ENCODE results near the gene CCDC138.
"Not testable (repeated sequence)": the region's sequence is repeated elsewhere in the genome, so short reads cannot be mapped to it uniquely, and the experiment has no call there.

Gene CCDC138, protein sequence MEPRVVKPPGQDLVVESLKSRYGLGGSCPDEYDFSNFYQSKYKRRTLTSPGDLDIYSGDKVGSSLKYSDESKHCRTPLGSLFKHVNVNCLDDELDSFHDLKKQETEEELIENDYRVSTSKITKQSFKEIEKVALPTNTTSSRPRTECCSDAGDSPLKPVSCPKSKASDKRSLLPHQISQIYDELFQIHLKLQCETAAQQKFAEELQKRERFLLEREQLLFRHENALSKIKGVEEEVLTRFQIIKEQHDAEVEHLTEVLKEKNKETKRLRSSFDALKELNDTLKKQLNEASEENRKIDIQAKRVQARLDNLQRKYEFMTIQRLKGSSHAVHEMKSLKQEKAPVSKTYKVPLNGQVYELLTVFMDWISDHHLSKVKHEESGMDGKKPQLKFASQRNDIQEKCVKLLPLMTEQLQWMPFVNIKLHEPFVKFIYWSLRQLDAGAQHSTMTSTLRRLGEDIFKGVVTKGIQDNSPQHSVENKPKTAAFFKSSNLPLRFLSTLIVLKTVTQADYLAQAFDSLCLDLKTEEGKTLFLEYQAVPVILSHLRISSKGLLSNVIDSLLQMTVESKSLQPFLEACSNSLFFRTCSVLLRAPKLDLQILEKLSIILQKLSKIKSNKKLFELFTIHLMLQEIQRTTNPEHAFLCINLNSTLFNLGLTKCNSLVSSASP

DNA sequence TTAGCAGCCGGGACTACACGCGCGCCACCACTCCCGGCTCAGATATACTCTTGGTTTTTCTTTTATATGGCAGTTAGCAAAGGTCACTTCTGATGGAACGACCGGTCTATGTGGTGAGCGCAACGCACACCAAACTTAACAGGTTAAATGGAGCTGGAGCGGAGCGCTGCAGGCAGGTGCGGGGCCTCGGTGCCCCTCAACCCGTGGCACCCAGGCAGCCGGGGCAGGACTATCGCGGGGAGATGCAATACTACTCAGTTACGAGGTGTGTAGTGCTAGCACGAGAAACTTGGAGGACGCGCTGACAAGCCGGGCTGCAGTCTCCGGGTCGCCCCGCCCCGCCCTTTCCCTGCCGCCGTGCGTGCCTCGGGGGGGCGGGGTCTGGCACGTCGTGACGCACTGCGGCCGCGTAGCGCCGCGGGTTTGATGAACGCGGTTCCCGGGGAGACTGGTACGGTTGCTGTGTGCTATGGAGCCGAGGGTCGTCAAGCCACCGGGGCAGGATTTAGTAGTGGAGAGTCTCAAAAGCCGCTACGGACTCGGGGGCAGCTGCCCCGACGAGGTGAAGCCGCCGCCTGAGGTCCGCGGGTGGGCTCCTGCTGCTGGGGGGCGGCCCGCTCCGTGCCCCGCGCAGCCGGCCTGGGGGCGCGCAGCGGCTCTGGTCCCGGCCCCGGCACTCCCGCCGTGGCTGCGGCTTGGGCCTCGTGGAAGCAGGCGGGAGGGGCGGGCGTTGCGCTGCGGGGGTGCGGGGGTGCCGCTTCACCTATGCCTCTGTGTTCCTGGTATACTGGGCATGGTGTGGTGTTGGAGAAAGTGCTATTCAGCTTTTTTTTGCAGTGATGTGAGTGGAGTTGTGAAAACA is at the start of gene CCDC138:
Gene CCDC138 (plus strand): TSS at position 418 of the 862 bp plus-strand sequence. CDS start 52 bp downstream, at position 470.
- peaks cover 8% of the 10 kb centered on the region for H3K36me3 ChIP-seq (ENCODE audit: insufficient read depth, low read length)
- no peaks in the 10 kb centered on the region for H3K9me3 ChIP-seq (ENCODE audit: control insufficient read depth, insufficient read depth, low read length)
- no peaks in the 10 kb centered on the region for H3K4me1 ChIP-seq (ENCODE audit: insufficient read depth, low read length)
- H3K9ac ChIP-seq (ENCODE audit: low read depth, low read length), result peak within 1 kb of the TSS; percentile 88

DNA sequence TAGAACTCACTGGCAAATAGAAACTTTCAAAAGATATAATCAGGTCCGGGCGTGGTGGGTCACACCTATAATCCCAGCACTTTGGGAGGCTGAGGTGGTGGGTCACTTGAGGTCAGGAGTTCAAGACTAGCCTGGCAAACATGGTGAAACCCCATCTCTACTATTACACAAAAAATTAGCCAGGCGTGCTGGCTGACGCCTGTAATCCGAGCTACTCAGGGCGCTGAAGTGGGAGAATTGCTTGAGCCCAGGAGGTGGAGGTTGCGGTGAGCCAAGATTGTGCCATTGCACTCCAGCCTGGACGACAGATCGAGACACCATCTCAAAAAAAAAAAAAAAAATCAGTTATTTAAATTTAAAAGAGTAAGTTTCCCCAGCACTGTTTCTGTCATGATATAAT is 28.6 kb upstream of the CCDC138 start:
- not testable (repeated sequence) for H3K9me3 ChIP-seq (ENCODE audit: control insufficient read depth, insufficient read depth, low read length); H3K4me1 ChIP-seq (ENCODE audit: insufficient read depth, low read length); H3K9ac ChIP-seq (ENCODE audit: low read depth, low read length); H3K36me3 ChIP-seq (ENCODE audit: insufficient read depth, low read length)

DNA sequence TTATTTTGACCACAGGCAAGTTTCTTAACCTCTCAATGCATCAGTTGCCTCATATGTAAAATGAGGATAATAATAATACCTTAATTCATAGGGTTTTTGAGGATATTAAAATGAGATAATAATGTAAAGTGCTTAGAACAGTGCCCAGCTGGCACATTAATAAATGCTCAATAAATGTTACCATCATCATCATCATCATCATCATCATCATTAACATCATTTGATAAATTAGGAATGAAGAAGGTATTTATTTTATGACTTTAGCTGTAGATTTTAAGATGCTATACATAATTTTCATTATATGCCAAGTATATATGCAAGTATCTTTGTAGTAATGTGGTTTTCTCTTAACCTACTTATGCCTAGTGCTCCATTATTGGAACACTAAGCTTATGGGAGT is 24.0 kb upstream of the CCDC138 start:
- H3K4me1 ChIP-seq (ENCODE audit: insufficient read depth, low read length); H3K9me3 ChIP-seq (ENCODE audit: control insufficient read depth, insufficient read depth, low read length); H3K9ac ChIP-seq (ENCODE audit: low read depth, low read length): not testable (repeated sequence)
- peaks cover 19% of the 10 kb centered on the region for H3K36me3 ChIP-seq (ENCODE audit: insufficient read depth, low read length)

DNA sequence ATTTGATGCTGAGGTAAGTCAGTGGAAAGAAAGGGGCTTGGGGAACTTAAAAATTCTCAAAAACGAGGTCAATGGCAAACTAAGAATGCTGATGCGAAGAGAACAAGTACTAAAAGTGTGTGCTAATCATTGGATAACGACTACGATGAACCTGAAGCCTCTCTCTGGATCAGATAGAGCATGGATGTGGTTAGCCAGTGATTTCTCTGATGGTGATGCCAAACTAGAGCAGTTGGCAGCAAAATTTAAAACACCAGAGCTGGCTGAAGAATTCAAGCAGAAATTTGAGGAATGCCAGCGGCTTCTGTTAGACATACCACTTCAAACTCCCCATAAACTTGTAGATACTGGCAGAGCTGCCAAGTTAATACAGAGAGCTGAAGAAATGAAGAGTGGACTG is 19.9 kb upstream of the CCDC138 start:
- not testable (repeated sequence) for H3K9me3 ChIP-seq (ENCODE audit: control insufficient read depth, insufficient read depth, low read length); H3K4me1 ChIP-seq (ENCODE audit: insufficient read depth, low read length); H3K9ac ChIP-seq (ENCODE audit: low read depth, low read length)
- peaks cover 22% of the 10 kb centered on the region for H3K36me3 ChIP-seq (ENCODE audit: insufficient read depth, low read length)

DNA sequence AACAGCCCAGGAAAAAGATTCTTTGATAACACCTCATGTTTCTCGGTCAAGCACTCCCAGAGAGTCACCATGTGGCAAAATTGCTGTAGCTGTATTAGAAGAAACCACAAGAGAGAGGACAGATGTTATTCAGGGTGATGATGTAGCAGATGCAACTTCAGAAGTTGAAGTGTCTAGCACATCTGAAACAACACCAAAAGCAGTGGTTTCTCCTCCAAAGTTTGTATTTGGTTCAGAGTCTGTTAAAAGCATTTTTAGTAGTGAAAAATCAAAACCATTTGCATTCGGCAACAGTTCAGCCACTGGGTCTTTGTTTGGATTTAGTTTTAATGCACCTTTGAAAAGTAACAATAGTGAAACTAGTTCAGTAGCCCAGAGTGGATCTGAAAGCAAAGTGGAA is 18.7 kb upstream of the CCDC138 start:
- H3K9me3 ChIP-seq (ENCODE audit: control insufficient read depth, insufficient read depth, low read length); H3K9ac ChIP-seq (ENCODE audit: low read depth, low read length); H3K4me1 ChIP-seq (ENCODE audit: insufficient read depth, low read length): not testable (repeated sequence)
- peaks cover 27% of the 10 kb centered on the region for H3K36me3 ChIP-seq (ENCODE audit: insufficient read depth, low read length)

DNA sequence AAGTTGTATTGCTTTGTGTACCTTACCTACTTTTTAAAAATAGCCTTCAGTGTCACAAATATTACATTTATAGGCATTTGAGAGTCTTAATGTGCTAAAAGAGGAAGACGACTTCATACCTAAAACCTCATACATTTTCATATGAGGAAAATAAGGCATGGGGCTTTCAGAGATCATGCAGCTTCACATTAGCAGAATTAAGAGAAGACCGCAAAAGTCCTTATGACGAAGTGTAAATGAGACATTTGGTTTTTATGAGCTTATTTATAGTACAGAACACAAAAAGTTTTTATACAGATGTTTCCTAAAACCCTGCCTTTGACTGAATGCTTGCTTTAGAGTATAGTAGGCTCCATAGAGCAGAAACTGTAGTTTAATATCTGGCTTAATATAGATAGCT is 10.1 kb upstream of the CCDC138 start:
- Histone ChIP-seq H3K9ac (ENCODE audit: low read depth, low read length) (no peak overlapping the region), H3K36me3 (ENCODE audit: insufficient read depth, low read length) (peaks cover 7% of the 10 kb centered on the region), H3K4me1 (ENCODE audit: insufficient read depth, low read length) (no peaks in the 10 kb centered on the region), H3K9me3 (ENCODE audit: control insufficient read depth, insufficient read depth, low read length) (no peaks in the 10 kb centered on the region)

DNA sequence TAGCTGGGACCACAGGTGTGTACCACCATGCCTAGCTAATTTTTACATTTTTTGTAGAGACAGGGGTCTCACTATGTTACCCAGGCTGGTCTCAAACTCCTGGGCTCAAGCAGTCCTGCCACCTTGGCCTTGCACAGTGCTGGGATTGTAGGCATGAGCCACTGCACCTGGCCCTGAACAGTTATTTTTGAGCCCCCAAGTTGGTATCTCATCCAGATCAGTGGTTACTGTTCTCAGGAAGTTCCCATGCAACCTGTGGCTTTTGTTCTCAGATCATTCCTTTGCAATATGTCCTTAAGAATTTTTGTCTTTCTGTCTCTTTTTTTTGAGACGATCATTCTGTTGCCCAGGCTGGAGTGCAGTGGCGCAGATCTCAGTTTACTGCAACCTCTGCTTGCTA is 7.7 kb upstream of the CCDC138 start:
- peaks cover 8% of the 10 kb centered on the region for H3K36me3 ChIP-seq (ENCODE audit: insufficient read depth, low read length)
- no peaks in the 10 kb centered on the region for H3K4me1 ChIP-seq (ENCODE audit: insufficient read depth, low read length)
- no peak overlapping the region for H3K9ac ChIP-seq (ENCODE audit: low read depth, low read length)

DNA sequence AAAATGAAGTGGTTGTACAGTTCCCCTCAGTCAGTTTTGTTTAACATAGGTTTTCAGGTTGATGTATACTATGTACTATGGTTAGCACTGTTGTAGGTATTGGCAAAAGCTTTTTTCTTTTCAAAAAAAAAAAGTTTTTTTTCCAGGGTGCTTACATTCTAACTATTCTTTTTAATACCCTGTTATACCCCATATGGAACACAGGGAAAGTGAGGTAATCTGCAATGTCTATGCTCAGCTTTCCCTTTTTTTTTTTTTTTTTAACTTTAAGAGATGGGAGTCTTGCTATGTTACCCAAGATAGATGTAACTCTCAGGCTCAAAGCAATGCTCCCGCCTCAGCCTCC is 590 bp upstream of the CCDC138 start:
- Histone ChIP-seq H3K4me1 (ENCODE audit: insufficient read depth, low read length) (no peaks in the 10 kb centered on the region), H3K36me3 (ENCODE audit: insufficient read depth, low read length) (peaks cover 8% of the 10 kb centered on the region), H3K9me3 (ENCODE audit: control insufficient read depth, insufficient read depth, low read length) (no peaks in the 10 kb centered on the region), H3K9ac (ENCODE audit: low read depth, low read length) (peak overlapping the region; percentile 88; the same call in 1 of the 2 replicates)

More for the DNA sequence above, 7.7 kb upstream of the CCDC138 start:
- no peaks in the 10 kb centered on the region for H3K9me3 ChIP-seq (ENCODE audit: control insufficient read depth, insufficient read depth, low read length)

DNA sequence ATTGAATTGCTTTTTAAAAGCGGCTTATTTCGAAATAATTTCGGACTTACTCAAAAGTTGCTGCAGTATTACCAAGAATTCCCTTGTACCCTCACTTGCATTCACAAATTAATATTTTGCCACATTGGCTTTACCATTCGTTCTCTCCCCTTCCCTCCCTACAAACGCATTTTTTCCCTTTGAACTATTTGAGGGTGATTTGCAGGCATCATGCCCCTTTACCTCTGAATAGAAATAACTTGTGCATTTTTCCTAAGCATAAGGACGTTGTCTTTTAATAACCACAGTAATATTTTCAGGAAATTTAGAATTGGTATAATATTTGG is 608 bp downstream of the CCDC138 start:
- Histone ChIP-seq H3K9me3 (ENCODE audit: control insufficient read depth, insufficient read depth, low read length) (no peaks in the 10 kb centered on the region), H3K36me3 (ENCODE audit: insufficient read depth, low read length) (peaks cover 8% of the 10 kb centered on the region), H3K4me1 (ENCODE audit: insufficient read depth, low read length) (no peaks in the 10 kb centered on the region), H3K9ac (ENCODE audit: low read depth, low read length) (peak overlapping the region; percentile 88)

DNA sequence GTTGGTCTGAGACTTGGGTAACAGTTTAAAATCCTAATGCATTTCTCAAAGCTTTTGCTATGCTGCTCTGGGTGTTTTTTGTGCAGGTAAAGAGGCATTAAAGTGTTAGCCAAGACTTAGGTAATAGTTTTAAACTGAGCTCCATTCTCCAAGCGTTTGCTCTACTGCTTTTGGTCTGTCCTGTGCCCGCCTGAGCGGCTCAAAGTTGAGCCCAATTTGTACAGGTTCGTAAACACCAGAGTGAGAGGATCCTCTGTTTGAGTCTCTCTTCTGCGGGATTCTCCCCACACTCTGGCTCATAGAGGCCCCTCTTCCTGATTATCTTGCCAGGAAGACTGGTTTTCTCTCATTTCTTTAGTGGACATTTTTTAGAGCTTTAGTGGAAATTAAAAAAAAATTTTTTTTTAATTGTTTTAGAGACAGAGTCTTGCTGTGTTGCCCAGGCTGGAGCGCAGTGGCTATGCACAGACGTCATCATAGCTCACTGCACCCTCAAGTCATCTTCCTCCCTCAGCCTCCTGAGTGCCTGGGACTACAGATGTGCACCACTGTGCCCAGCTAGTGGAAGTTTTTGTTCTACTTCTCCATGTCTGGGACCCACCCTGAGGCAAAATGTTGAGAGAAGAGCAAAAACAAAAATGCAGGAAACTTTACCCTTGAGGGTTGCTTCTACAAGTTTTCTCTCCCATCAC is 16.6 kb downstream of the CCDC138 start:
- H3K4me1 ChIP-seq (ENCODE audit: insufficient read depth, low read length), result no peaks in the 10 kb centered on the region
- no peaks in the 10 kb centered on the region for H3K9me3 ChIP-seq (ENCODE audit: control insufficient read depth, insufficient read depth, low read length)
- no peak overlapping the region for H3K9ac ChIP-seq (ENCODE audit: low read depth, low read length)
- H3K36me3 ChIP-seq (ENCODE audit: insufficient read depth, low read length), result peaks cover 10% of the 10 kb centered on the region

DNA sequence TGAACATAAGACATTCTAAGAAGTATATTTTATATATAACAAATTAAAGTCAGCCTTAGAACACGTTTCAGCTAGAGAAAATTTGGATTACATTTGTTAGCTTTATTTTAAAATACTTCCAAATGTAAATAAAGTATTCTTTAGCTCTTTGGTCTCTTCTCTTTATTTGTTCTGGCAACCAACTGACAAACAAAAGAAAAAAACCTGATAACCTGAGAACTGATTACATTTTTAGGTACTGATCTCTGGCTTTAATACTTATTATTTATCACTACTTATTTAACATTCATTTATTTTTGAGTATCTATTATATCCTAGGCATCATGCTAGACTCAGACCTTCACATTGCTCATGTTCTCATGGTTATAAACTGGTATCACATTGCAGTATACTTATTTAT is 18.5 kb downstream of the CCDC138 start:
- H3K36me3 ChIP-seq (ENCODE audit: insufficient read depth, low read length), result peaks cover 9% of the 10 kb centered on the region
- no peaks in the 10 kb centered on the region for H3K4me1 ChIP-seq (ENCODE audit: insufficient read depth, low read length)
- H3K9me3 ChIP-seq (ENCODE audit: control insufficient read depth, insufficient read depth, low read length), result peaks cover 1% of the 10 kb centered on the region; the same call in 1 of the 2 replicates
- H3K9ac ChIP-seq (ENCODE audit: low read depth, low read length), result no peak overlapping the region

DNA sequence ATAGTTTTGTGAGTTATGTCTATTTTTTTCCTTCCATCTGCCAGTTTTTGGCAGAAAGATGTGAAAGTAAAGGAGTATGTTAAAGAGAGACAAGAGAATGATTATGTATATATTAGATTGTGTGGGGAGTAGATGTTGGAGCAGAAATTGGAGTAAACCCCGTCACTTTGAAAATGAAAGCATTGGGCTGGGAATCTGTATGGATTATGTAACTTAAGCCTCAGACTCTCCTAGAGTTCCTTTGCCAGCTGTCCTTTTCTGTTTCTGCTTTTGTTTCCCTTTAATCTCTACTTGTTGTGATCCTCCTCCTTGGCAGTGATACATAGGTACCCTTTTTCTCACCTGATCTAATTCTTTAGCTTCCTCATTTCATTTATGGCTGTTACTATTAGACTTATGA is 19.2 kb downstream of the CCDC138 start:
- Histone ChIP-seq H3K36me3 (ENCODE audit: insufficient read depth, low read length) (peaks cover 9% of the 10 kb centered on the region), H3K9ac (ENCODE audit: low read depth, low read length) (no peak overlapping the region)

DNA sequence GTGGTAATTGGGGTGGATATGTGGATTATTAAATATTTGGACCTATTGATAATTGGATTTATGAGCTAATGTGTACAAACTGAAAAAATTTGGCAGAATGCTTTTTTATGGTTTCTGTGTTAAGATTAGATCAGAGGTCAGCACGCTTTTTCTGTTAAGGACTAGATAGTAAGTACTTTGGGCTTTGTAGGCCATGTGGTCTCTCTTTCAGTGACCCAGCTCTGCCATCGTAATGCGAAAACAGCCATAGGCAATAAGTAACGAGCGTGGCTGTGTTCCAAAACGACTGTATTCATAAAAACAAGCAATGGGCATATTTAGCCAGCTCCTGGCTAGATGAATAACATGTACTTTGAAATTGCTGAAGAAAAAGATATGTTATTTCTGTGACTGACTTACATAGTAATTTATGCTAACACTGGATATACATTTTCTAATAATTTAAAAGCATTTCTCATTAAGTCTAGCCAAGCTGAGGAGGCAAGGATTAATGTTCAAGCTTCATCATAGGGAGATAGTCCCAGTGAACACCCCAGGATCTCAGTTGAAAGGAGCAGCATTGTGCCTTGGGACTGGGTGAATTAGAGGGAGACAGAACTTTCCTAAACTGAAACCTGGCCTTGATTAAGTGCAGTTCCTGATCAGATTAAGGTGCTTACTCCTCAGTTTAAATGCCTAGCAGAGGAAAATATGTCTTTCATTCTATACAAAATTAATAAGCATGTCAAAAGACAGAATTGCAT is 20.0 kb downstream of the CCDC138 start:
- peaks cover 9% of the 10 kb centered on the region for H3K36me3 ChIP-seq (ENCODE audit: insufficient read depth, low read length)
- no peak overlapping the region for H3K9ac ChIP-seq (ENCODE audit: low read depth, low read length)

More for the DNA sequence above, 19.2 kb downstream of the CCDC138 start:
- H3K4me1 ChIP-seq (ENCODE audit: insufficient read depth, low read length), result no peaks in the 10 kb centered on the region
- peaks cover 2% of the 10 kb centered on the region; the same call in 1 of the 2 replicates for H3K9me3 ChIP-seq (ENCODE audit: control insufficient read depth, insufficient read depth, low read length)

More for the DNA sequence above, 20.0 kb downstream of the CCDC138 start:
- Histone ChIP-seq H3K4me1 (ENCODE audit: insufficient read depth, low read length) (no peaks in the 10 kb centered on the region), H3K9me3 (ENCODE audit: control insufficient read depth, insufficient read depth, low read length) (peaks cover 2% of the 10 kb centered on the region; the same call in 1 of the 2 replicates)

Data from ES-I3 (cell line).